H1 (cell line): ENCODE measurements around the gene OSTN. TPM values are rescaled to one million over a fixed set of nuclear protein-coding genes. Genes with fewer than 3 reads are reported as not detected.

Experiments used
- CTCF ChIA-PET: fragments of 300-600 bp; sonication (Branson Sonifier 250); formaldehyde crosslinking; loops from one replicate; lab custom pipeline; 2021; ENCODE audit not compliant: partially characterized antibody; lab: Charles Lee
- POLR2A ChIA-PET: fragments of 300-600 bp; sonication (Branson Sonifier 250); formaldehyde crosslinking; loops from one replicate; lab custom pipeline; 2021; ENCODE audit warnings: inconsistent platforms; ENCODE audit not compliant: partially characterized antibody; lab: Charles Lee
- DNase-seq, 2 experiments: peaks; one replicate each; pipeline versions ENCODE4 v3.0.0 to v3.0.0-alpha.2; 2010 to 2022; ENCODE audit warnings: low spot score in 2 of 2, low read depth in 1 of 2, mixed read lengths in 1 of 2
- FAIRE-seq: peaks from 2 replicates; lab custom pipeline; 2011; peaks lifted over from hg19 to GRCh38; lab: Jason Lieb, UNC
- H2AFZ ChIP-seq: 2 replicates; pipeline ENCODE4 v1.8.1; 2012; ENCODE audit warnings: low read length, inconsistent platforms
- H2AK5ac ChIP-seq: 2 replicates; pipeline ENCODE4 v1.6.1; 2013; ENCODE audit warnings: low read depth, low read length
- H2BK120ac ChIP-seq: replicated peaks from 2 replicates; pipeline ENCODE3; 2013; ENCODE audit warnings: low read depth, low read length, inconsistent platforms
- H2BK12ac ChIP-seq: 2 replicates; pipeline ENCODE4 v1.6.1; 2013; ENCODE audit warnings: low read depth, low read length
- H2BK15ac ChIP-seq: 2 replicates; pipeline ENCODE4 v1.6.1; 2013; ENCODE audit warnings: low read length
- H2BK20ac ChIP-seq: 2 replicates; pipeline ENCODE4 v1.6.1; 2013; ENCODE audit warnings: low read length
- H2BK5ac ChIP-seq: 2 replicates; pipeline ENCODE4 v1.6.1; 2013; ENCODE audit warnings: low read depth, low read length
- H3K14ac ChIP-seq: 2 replicates; pipeline ENCODE4 v1.6.1; 2013; ENCODE audit warnings: inconsistent platforms; ENCODE audit not compliant: insufficient read length
- H3K18ac ChIP-seq: 2 replicates; pipeline ENCODE4 v1.6.1; 2013; ENCODE audit warnings: low read length; ENCODE audit errors: extremely low read depth
- H3K23ac ChIP-seq: 2 replicates; pipeline ENCODE4 v1.6.1; 2013; ENCODE audit warnings: inconsistent platforms; ENCODE audit not compliant: insufficient read length
- H3K23me2 ChIP-seq: 2 replicates; pipeline ENCODE4 v1.6.1; 2013; ENCODE audit warnings: low read depth, low read length
- H3K27ac ChIP-seq: 2 replicates; pipeline ENCODE4 v1.6.1; 2011; ENCODE audit warnings: low read depth, low read length, inconsistent platforms
- H3K27me3 ChIP-seq, 4 experiments: replicated peaks in 1 of 4; 1 replicate in 1 of 4; 2 replicates in 3 of 4; pipeline versions ENCODE4 v1.6.1 to v1.8.1; 2011 to 2013; ENCODE audit warnings: low read length in 3 of 4, mild to moderate bottlenecking in 3 of 4, inconsistent platforms in 2 of 4, mixed read lengths in 2 of 4, moderate library complexity in 1 of 4; ENCODE audit not compliant: control insufficient read depth in 3 of 4, insufficient read depth in 3 of 4; ENCODE audit errors: extremely low read depth in 1 of 4
- H3K36me3 ChIP-seq, 4 experiments: 2 replicates each; pipeline versions ENCODE4 v1.6.1 to v1.8.1; 2011 to 2013; ENCODE audit warnings: mild to moderate bottlenecking in 4 of 4, low read length in 3 of 4, moderate library complexity in 2 of 4, control low read depth in 1 of 4, inconsistent platforms in 1 of 4; ENCODE audit not compliant: insufficient read depth in 4 of 4, control insufficient read depth in 2 of 4
- H3K4ac ChIP-seq: replicated peaks from 2 replicates; pipeline ENCODE3; 2013; ENCODE audit warnings: low read length, low read depth, mixed read lengths, inconsistent platforms; ENCODE audit not compliant: insufficient read length
- H3K4me1 ChIP-seq, 4 experiments: replicated peaks in 1 of 4; 1 replicate in 1 of 4; 2 replicates in 3 of 4; pipeline versions ENCODE4 v1.6.1 to v1.8.1; 2011 to 2013; ENCODE audit warnings: low read length in 3 of 4, inconsistent platforms in 2 of 4, mixed read lengths in 1 of 4; ENCODE audit not compliant: insufficient read depth in 4 of 4, control insufficient read depth in 3 of 4
- H3K4me2 ChIP-seq, 2 experiments: 2 replicates each; pipeline versions ENCODE4 v1.6.1 to v1.8.1; 2011 to 2013; ENCODE audit warnings: low read depth in 2 of 2, low read length in 2 of 2, control low read depth in 1 of 2, inconsistent platforms in 1 of 2, mild to moderate bottlenecking in 1 of 2; ENCODE audit not compliant: insufficient read depth in 1 of 2
- H3K4me3 ChIP-seq, 4 experiments: fragments of 200-600, 300-600 bp in 1 of 4; sonication (generic), shearing (Covaris generic), sonication (Bioruptor Twin) in 1 of 4; 2 replicates each; pipeline versions ENCODE4 v1.5.1 to v1.8.1; 2011 to 2016; ENCODE audit warnings: low read length in 4 of 4, low read depth in 3 of 4, control low read depth in 2 of 4, inconsistent platforms in 2 of 4, mild to moderate bottlenecking in 2 of 4, mixed read lengths in 1 of 4, moderate library complexity in 1 of 4; ENCODE audit not compliant: insufficient read depth in 2 of 4; ENCODE audit errors: extremely low read depth in 1 of 4
- H3K56ac ChIP-seq: replicated peaks from 2 replicates; pipeline ENCODE3; 2013; ENCODE audit warnings: low read depth, mild to moderate bottlenecking, mixed read lengths, low read length, inconsistent platforms; ENCODE audit not compliant: insufficient read length
- H3K79me1 ChIP-seq: 2 replicates; pipeline ENCODE4 v1.6.1; 2013; ENCODE audit warnings: low read depth, low read length, control low read depth
- H3K79me2 ChIP-seq, 2 experiments: 2 replicates each; pipeline versions ENCODE4 v1.6.1 to v1.8.1; 2012 to 2013; ENCODE audit warnings: low read length in 2 of 2, mild to moderate bottlenecking in 2 of 2, inconsistent platforms in 1 of 2; ENCODE audit not compliant: insufficient read depth in 2 of 2, control insufficient read depth in 1 of 2
- H3K9ac ChIP-seq, 4 experiments: replicated peaks in 1 of 4; 1 replicate in 1 of 4; 2 replicates in 3 of 4; pipeline versions ENCODE4 v1.6.1 to v1.8.1; 2011 to 2013; ENCODE audit warnings: low read depth in 3 of 4, low read length in 3 of 4, control low read depth in 2 of 4, mild to moderate bottlenecking in 2 of 4, moderate library complexity in 2 of 4, inconsistent platforms in 1 of 4; ENCODE audit errors: extremely low read depth in 1 of 4
- H3K9me3 ChIP-seq, 2 experiments: 2 replicates each; pipeline versions ENCODE4 v1.6.1 to v1.8.1; 2012 to 2013; ENCODE audit warnings: mild to moderate bottlenecking in 2 of 2, moderate library complexity in 2 of 2, control low read depth in 1 of 2, inconsistent platforms in 1 of 2, low read depth in 1 of 2, low read length in 1 of 2, mixed read lengths in 1 of 2; ENCODE audit not compliant: insufficient read depth in 2 of 2
- H4K20me1 ChIP-seq, 2 experiments: replicated peaks in 1 of 2; 2 replicates each; pipeline versions ENCODE3 to v1.8.1; 2011 to 2013; ENCODE audit warnings: inconsistent platforms in 2 of 2, low read length in 2 of 2, mild to moderate bottlenecking in 1 of 2; ENCODE audit not compliant: insufficient read depth in 2 of 2, control insufficient read depth in 1 of 2
- H4K5ac ChIP-seq: 2 replicates; pipeline ENCODE4 v1.6.1; 2013; ENCODE audit warnings: low read length, low read depth, mixed read lengths, inconsistent platforms; ENCODE audit not compliant: insufficient read length
- H4K8ac ChIP-seq: 2 replicates; pipeline ENCODE4 v1.8.0; 2013; ENCODE audit warnings: mild to moderate bottlenecking, moderate library complexity, low read length, inconsistent platforms; ENCODE audit not compliant: insufficient read depth; ENCODE audit errors: extremely low read depth
- H4K91ac ChIP-seq: replicated peaks from 2 replicates; pipeline ENCODE3; 2013; ENCODE audit warnings: low read length, mixed read lengths, inconsistent platforms; ENCODE audit not compliant: insufficient read length
- CBX5 ChIP-seq: fragments of 300-800, 300-1000 bp; sonication (generic); IDR thresholded peaks from 2 replicates; pipeline ENCODE4 v1.7.1; 2016; ENCODE audit warnings: antibody characterized with exemption, low read length, low read depth
- CBX8 ChIP-seq: fragments of 300-800, 300-1000 bp; sonication (generic); IDR thresholded peaks from 2 replicates; pipeline ENCODE4 v1.7.1; 2016; ENCODE audit warnings: low read depth, low read length, borderline replicate concordance
- EGR1 ChIP-seq: IDR thresholded peaks from 2 replicates; pipeline ENCODE4 v1.6.1; 2011; ENCODE audit warnings: low read depth, low read length, borderline replicate concordance
- GABPA ChIP-seq: IDR thresholded peaks from 2 replicates; pipeline ENCODE4 v1.6.1; 2011; ENCODE audit warnings: mild to moderate bottlenecking, low read length, moderate library complexity, borderline replicate concordance; ENCODE audit not compliant: insufficient read depth
- NANOG ChIP-seq: IDR thresholded peaks from 2 replicates; pipeline ENCODE4 v1.6.1; 2011; ENCODE audit warnings: low read length, low read depth, mild to moderate bottlenecking, inconsistent platforms; ENCODE audit not compliant: insufficient read depth, poor library complexity, severe bottlenecking
- RNF2 ChIP-seq: fragments of 200-900, 300-1000 bp; sonication (generic); IDR thresholded peaks from 2 replicates; pipeline ENCODE4 v1.7.1; 2016; ENCODE audit warnings: borderline replicate concordance, low read depth, mild to moderate bottlenecking, antibody characterized with exemption, low read length; ENCODE audit not compliant: poor library complexity, severe bottlenecking; ENCODE audit errors: missing control alignments
- RXRA ChIP-seq: IDR thresholded peaks from 2 replicates; pipeline ENCODE4 v1.6.1; 2011; ENCODE audit warnings: low read depth, mild to moderate bottlenecking, low read length, moderate library complexity; ENCODE audit not compliant: insufficient read depth
- SAP30 ChIP-seq: fragments of 300-600 bp; sonication (generic); IDR thresholded peaks from 2 replicates; pipeline ENCODE4 v1.7.1; 2012; ENCODE audit warnings: low read length, moderate library complexity, mild to moderate bottlenecking, inconsistent platforms; ENCODE audit not compliant: insufficient read depth, insufficient replicate concordance
- TEAD4 ChIP-seq: IDR thresholded peaks from 2 replicates; pipeline ENCODE4 v1.6.1; 2012; ENCODE audit warnings: low read depth, low read length, inconsistent platforms, mixed read lengths
- YY1 ChIP-seq: IDR thresholded peaks from 2 replicates; pipeline ENCODE4 v1.6.1; 2011; ENCODE audit warnings: low read depth, mild to moderate bottlenecking, low read length
- WGBS, 2 experiments: shearing (Covaris generic) in 1 of 2; methylation state at CpG; one replicate each; pipeline versions ENCODE4 v1.1.6 to v1.1.7; 2013 to 2015; ENCODE audit warnings: low lambda C conversion rate in 2 of 2, mixed read lengths in 2 of 2, inconsistent platforms in 1 of 2, low coverage in 1 of 2, missing lambda C conversion rate in 1 of 2; ENCODE audit not compliant: insufficient replicate concordance in 2 of 2, insufficient coverage in 1 of 2, insufficient read length in 1 of 2; ENCODE audit errors: extremely low coverage in 1 of 2, missing lambda C conversion rate in 1 of 2; 5-methylcytosine and 5-hydroxymethylcytosine counted together
- polyA plus RNA-seq, 7 experiments: library from polyadenylated mRNA; depleted of rRNA in 3 of 7; stranded (reverse) in 5 of 7; unstranded in 2 of 7; fragments of >200 nt in 5 of 7; fragments of 200-250 nt in 2 of 7; gene quantifications; 1 replicate in 5 of 7; 2 replicates in 1 of 7; 4 replicates in 1 of 7; pipeline versions ENCODE4 v1.2.1 to v1.2.3, GENCODE V29; 2011 to 2013; ENCODE audit warnings: missing spikeins in 2 of 7, mixed read lengths in 2 of 7
- total RNA-seq: library from RNA; stranded (reverse); fragmentation: NEBNext Ultra II Directional; extraction: Animal tissue kit (Norgen Biotek cat#: 25700); gene quantifications from 2 replicates; pipeline ENCODE4 v1.2.1, GENCODE V29; 2021

OSTN gene
- total and polyA plus RNA-seq, 2 of the 8 experiments (the other 6 are each of a cell fraction or from before 2014, with no cell fraction given) = not detected

GRCh38 chr3:191246630-191247029 lies 47.6 kb downstream of the OSTN start:
- Histone ChIP-seq H3K23ac (no peak overlapping the region), H2BK5ac (no peak overlapping the region), H2BK15ac (no peak overlapping the region), H2AK5ac (no peak overlapping the region), H3K18ac (no peak overlapping the region), H2BK120ac (no peak overlapping the region), H3K36me3 (no peaks in the 10 kb centered on the region; a peak in 1 of 8 replicates), H3K14ac (no peak overlapping the region), H2BK12ac (no peak overlapping the region), H4K20me1 (no peaks in the 10 kb centered on the region), H3K4ac (no peak overlapping the region), H2BK20ac (no peak overlapping the region), H2AFZ (no peak overlapping the region), H3K56ac (no peak overlapping the region), H3K27ac (no peak overlapping the region), H3K4me2 (no peak overlapping the region), H3K79me2 (no peaks in the 10 kb centered on the region), H4K8ac (no peak overlapping the region), H3K23me2 (no peaks in the 10 kb centered on the region), H3K79me1 (no peaks in the 10 kb centered on the region), H4K91ac (no peak overlapping the region), H4K5ac (no peak overlapping the region), H3K9ac (no peak overlapping the region), H3K4me1 (no peaks in the 10 kb centered on the region), H3K9me3 (no peaks in the 10 kb centered on the region), H3K27me3 (no peaks in the 10 kb centered on the region), H3K4me3 (no peak overlapping the region)
- ChIA-PET POLR2A (no interaction called here), CTCF (no interaction called here)
- no peak for FAIRE-seq
- no peak for DNase-seq
- TF ChIP-seq GABPA = no peak
- TF ChIP-seq CBX5 = no peak
- no peak for TF ChIP-seq RXRA
- no peak for TF ChIP-seq CBX8
- no peak for TF ChIP-seq YY1
- TF ChIP-seq TEAD4 = no peak
- TF ChIP-seq SAP30 = no peak
- TF ChIP-seq RNF2 = no peak
- TF ChIP-seq EGR1 = no peak
- TF ChIP-seq NANOG = no peak
- 85% methylated on average over 1 of the region's 1 CpG; no CpG with 5 or more reads in 1 of the 2 experiments for WGBS, 2 experiments
